ENCODE data around the gene CHD5.

Gene CHD5

GRCh38 chr1:6151291-6151822 lies 28.8 kb downstream of the CHD5 start:
- no peak for TF ChIP-seq EZH2 (optimal IDR thresholded peaks at IDR 0.05; ENCODE audit: low read depth, low read length)
- TF ChIP-seq CTCF (IDR thresholded peaks at IDR 0.05; ENCODE audit: low read length) = no peak
- TF ChIP-seq EZH2phosphoT487 (IDR thresholded peaks at IDR 0.05; ENCODE audit: low read length) = no peak

GRCh38 chr1:6150006-6150938 lies 29.8 kb downstream of the CHD5 start:
- no peak for DNase-seq
- no peaks in the 10 kb centered on the region for H4K20me1 ChIP-seq (ENCODE audit: insufficient read depth, low read length)
- no peak overlapping the region for H2AFZ ChIP-seq (ENCODE audit: low read length)
- no peaks in the 10 kb centered on the region for H3F3A ChIP-seq (ENCODE audit: insufficient read depth, low read length)
- H3K9me2 ChIP-seq (replicated peaks; ENCODE audit: insufficient read depth, low read length) = no peaks in the 10 kb centered on the region
- H3K9ac ChIP-seq (ENCODE audit: low read length) = no peak overlapping the region
- H3K4me2 ChIP-seq (ENCODE audit: low read depth, low read length) = no peak overlapping the region
- H3K27me3 ChIP-seq (replicated peaks; ENCODE audit: insufficient read depth, low read length) = peaks cover 82% of the 10 kb centered on the region
- H3K79me2 ChIP-seq (ENCODE audit: low read length) = no peaks in the 10 kb centered on the region
- H3K36me3 ChIP-seq (replicated peaks; ENCODE audit: insufficient read depth, low read length) = no peaks in the 10 kb centered on the region
- H3K4me1 ChIP-seq (ENCODE audit: low read length) = no peaks in the 10 kb centered on the region
- no peak for TF ChIP-seq EZH2phosphoT487 (IDR thresholded peaks at IDR 0.05; ENCODE audit: low read length)
- TF ChIP-seq EZH2 (optimal IDR thresholded peaks at IDR 0.05; ENCODE audit: low read depth, low read length) = no peak
- no peak for TF ChIP-seq CTCF (IDR thresholded peaks at IDR 0.05; ENCODE audit: low read length)
- no peak overlapping the region for H3K4me3 ChIP-seq (ENCODE audit: low read length)
- H3K9me3 ChIP-seq (replicated peaks; ENCODE audit: insufficient read depth, low read length) = no peaks in the 10 kb centered on the region
- H3K27ac ChIP-seq (ENCODE audit: low read length) = no peak overlapping the region

More at GRCh38 chr1:6151291-6151822, 28.8 kb downstream of the CHD5 start:
- DNase-seq = no peak
- Histone ChIP-seq H3K4me2 (ENCODE audit: low read depth, low read length) (no peak overlapping the region), H3K36me3 (replicated peaks; ENCODE audit: insufficient read depth, low read length) (no peaks in the 10 kb centered on the region), H3K79me2 (ENCODE audit: low read length) (no peaks in the 10 kb centered on the region), H3K27me3 (replicated peaks; ENCODE audit: insufficient read depth, low read length) (peaks cover 82% of the 10 kb centered on the region), H3K27ac (ENCODE audit: low read length) (no peak overlapping the region), H3K9me2 (replicated peaks; ENCODE audit: insufficient read depth, low read length) (no peaks in the 10 kb centered on the region), H3K4me1 (ENCODE audit: low read length) (no peaks in the 10 kb centered on the region), H4K20me1 (ENCODE audit: insufficient read depth, low read length) (no peaks in the 10 kb centered on the region), H3F3A (ENCODE audit: insufficient read depth, low read length) (no peaks in the 10 kb centered on the region), H3K4me3 (ENCODE audit: low read length) (no peak overlapping the region), H3K9me3 (replicated peaks; ENCODE audit: insufficient read depth, low read length) (no peaks in the 10 kb centered on the region), H2AFZ (ENCODE audit: low read length) (no peak overlapping the region), H3K9ac (ENCODE audit: low read length) (no peak overlapping the region)

- Histone ChIP-seq H4K20me1 (ENCODE audit: insufficient read depth, low read length) (no peaks in the 10 kb centered on the region), H3K36me3 (replicated peaks; ENCODE audit: insufficient read depth, low read length) (no peaks in the 10 kb centered on the region), H3K9me3 (replicated peaks; ENCODE audit: insufficient read depth, low read length) (no peaks in the 10 kb centered on the region), H3F3A (ENCODE audit: insufficient read depth, low read length) (no peaks in the 10 kb centered on the region), H3K27ac (ENCODE audit: low read length) (no peak overlapping the region), H3K27me3 (replicated peaks; ENCODE audit: insufficient read depth, low read length) (peaks cover 85% of the 10 kb centered on the region), H2AFZ (ENCODE audit: low read length) (no peak overlapping the region), H3K9ac (ENCODE audit: low read length) (no peak overlapping the region), H3K4me1 (ENCODE audit: low read length) (no peaks in the 10 kb centered on the region), H3K4me3 (ENCODE audit: low read length) (no peak overlapping the region), H3K9me2 (replicated peaks; ENCODE audit: insufficient read depth, low read length) (no peaks in the 10 kb centered on the region), H3K79me2 (ENCODE audit: low read length) (no peaks in the 10 kb centered on the region), H3K4me2 (ENCODE audit: low read depth, low read length) (no peak overlapping the region)
- no peak for DNase-seq
- TF ChIP-seq EZH2 (optimal IDR thresholded peaks at IDR 0.05; ENCODE audit: low read depth, low read length) = no peak
- TF ChIP-seq CTCF (IDR thresholded peaks at IDR 0.05; ENCODE audit: low read length) = no peak
- no peak for TF ChIP-seq EZH2phosphoT487 (IDR thresholded peaks at IDR 0.05; ENCODE audit: low read length)
Measured at GRCh38 chr1:6149597-6149996, 30.5 kb downstream of the CHD5 start.

Measured in MM.1S (cell line).